Mononuclear cell (primary cell): ENCODE measurements around the gene KCNAB1. TPM values are rescaled to one million over a fixed set of nuclear protein-coding genes. Genes with fewer than 3 reads are reported as not detected.

Experiments
- H3K27me3 ChIP-seq: 2 replicates; pipeline ENCODE4 v1.6.0; 2011; ENCODE audit warnings: low read length, control low read depth; ENCODE audit not compliant: insufficient read depth
- H3K4me1 ChIP-seq: 2 replicates; pipeline ENCODE4 v1.5.1; 2011; ENCODE audit warnings: mild to moderate bottlenecking, low read length, control low read depth; ENCODE audit not compliant: insufficient read depth
- H3K4me3 ChIP-seq: 2 replicates; pipeline ENCODE4 v1.5.1; 2011; ENCODE audit warnings: mild to moderate bottlenecking, low read length, moderate library complexity
- H3K9me3 ChIP-seq: 2 replicates; pipeline ENCODE4 v1.5.1; 2011; ENCODE audit warnings: low read depth, mild to moderate bottlenecking, control low read depth, low read length
- total RNA-seq: library from RNA; depleted of rRNA; stranded (reverse); fragments of >200 nt; gene quantifications from one replicate; pipeline ENCODE4 v1.2.3, GENCODE V29; 2012

The KCNAB1 gene
- total RNA-seq, 1 donor = not detected

- no peaks in the 10 kb centered on the region for H3K27me3 ChIP-seq
- no peak overlapping the region for H3K4me3 ChIP-seq
- no peaks in the 10 kb centered on the region for H3K9me3 ChIP-seq
- H3K4me1 ChIP-seq = peaks cover 34% of the 10 kb centered on the region
Observed at GRCh38 chr3:156576651-156577348, 456.4 kb downstream of the KCNAB1 start.

DNA sequence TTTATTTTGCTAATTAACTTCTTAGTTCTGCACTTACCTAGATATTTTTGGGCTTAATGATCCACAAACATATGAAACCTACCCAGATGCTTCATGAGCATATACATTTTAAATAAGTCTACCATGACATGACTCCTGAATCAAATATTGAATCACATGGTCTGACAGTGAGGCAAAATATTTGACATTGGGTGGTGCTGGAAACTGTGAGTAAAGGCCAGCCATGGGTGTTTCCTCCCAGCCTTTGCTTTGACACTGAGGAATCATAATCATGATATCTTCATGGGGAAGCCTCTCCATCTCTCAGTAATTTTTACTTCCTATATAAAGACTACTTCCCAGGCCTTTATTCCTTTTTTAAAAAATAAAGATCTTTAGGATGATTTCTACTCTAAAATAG is 457.4 kb downstream of the KCNAB1 start:
- Histone ChIP-seq H3K4me3 (no peak overlapping the region), H3K27me3 (no peaks in the 10 kb centered on the region), H3K4me1 (peaks cover 34% of the 10 kb centered on the region), H3K9me3 (no peaks in the 10 kb centered on the region)

DNA sequence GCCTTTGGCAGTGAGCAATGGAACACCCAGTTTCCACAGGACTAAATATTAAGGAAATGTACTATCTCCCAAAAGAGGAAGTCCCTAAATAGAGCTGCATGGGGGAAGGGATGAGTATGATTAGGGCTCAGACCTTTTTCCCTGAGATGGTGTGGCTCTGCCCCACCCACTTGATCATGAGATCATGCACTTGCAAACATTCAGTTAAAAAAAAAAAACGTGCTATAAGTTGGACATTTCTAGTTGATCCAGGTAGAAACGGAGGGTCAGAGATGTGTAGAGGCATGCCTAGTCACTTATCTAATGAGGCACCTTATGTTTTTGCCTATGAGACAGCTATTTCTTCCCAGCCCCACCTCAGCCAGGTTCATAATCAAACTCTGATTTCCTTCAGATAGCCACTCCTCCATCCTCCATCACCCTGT is 459.1 kb downstream of the KCNAB1 start:
- Histone ChIP-seq H3K27me3 (no peaks in the 10 kb centered on the region), H3K9me3 (no peaks in the 10 kb centered on the region), H3K4me1 (peaks cover 41% of the 10 kb centered on the region), H3K4me3 (no peak overlapping the region)

DNA sequence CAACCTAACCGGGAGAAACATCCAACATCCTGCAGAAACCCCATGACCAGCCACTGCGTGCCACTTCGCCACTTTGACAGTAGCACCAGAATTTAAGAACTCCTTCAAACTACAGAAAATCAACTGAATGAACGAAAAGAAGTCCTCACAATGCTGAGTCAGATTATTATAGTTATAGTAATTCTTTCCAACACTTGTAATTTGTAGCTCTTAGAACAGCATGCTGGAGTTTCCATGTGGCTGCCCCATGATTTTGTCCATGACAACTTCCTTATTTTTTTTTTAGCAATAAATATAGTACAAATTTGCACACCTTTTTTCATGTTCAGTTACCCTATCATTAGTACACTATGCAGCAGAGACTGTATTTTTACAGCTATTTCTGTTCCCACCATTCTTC is 460.7 kb downstream of the KCNAB1 start:
- peaks cover 41% of the 10 kb centered on the region for H3K4me1 ChIP-seq
- H3K4me3 ChIP-seq = no peak overlapping the region
- no peaks in the 10 kb centered on the region for H3K27me3 ChIP-seq
- no peaks in the 10 kb centered on the region for H3K9me3 ChIP-seq

DNA sequence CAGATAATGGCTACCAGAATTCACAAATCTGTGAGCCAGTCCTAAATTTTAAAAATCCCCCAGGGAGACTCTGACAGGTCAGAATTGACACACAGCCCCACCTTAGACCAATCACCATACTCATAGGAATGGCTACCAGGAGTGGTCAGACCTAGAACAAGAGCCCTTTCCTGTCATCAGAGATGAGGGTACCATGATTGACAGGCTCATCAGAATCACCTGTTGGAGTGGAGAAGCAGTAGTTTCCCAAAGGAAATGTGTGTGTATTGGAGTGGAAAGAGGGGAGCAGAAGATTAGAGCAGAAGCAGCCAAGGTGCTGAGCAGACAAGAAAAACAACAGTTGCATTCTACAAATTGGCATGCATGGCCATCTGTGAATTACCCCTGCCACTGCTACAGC is 461.6 kb downstream of the KCNAB1 start:
- Histone ChIP-seq H3K9me3 (no peaks in the 10 kb centered on the region), H3K27me3 (no peaks in the 10 kb centered on the region), H3K4me3 (no peak overlapping the region), H3K4me1 (peaks cover 38% of the 10 kb centered on the region)

DNA sequence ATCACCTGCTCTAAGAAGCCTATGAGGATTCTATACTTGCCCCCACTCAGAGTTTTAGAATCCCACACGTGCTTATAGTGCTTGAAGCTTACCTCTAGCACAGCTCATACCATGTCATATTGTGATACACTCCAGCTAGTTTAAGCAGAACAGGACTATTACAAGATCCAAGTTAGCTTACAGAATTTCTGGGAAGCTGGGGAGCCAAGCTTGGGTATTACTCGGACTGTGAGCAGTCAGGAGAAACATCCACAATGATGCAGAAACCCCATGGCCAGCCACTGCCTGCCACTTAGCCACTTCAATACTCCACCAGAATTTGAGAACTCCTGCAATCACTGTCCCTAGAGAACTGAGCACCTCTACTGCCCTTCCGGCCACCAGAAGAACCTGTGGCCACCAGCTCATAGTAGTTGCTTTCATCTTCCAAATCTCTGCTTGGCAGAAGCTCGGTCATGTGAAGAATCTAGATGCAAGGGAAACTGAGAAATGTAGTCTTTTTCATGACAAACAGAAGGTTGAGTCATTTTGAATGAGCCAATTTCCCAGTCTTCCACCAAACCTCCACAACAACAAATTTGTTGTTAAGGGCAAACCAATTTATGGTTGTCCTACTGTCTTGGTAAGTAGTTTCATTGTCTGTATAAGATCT is 462.3 kb downstream of the KCNAB1 start:
- no peaks in the 10 kb centered on the region for H3K27me3 ChIP-seq
- H3K4me1 ChIP-seq = peaks cover 38% of the 10 kb centered on the region
- no peak overlapping the region for H3K4me3 ChIP-seq
- H3K9me3 ChIP-seq = no peaks in the 10 kb centered on the region

DNA sequence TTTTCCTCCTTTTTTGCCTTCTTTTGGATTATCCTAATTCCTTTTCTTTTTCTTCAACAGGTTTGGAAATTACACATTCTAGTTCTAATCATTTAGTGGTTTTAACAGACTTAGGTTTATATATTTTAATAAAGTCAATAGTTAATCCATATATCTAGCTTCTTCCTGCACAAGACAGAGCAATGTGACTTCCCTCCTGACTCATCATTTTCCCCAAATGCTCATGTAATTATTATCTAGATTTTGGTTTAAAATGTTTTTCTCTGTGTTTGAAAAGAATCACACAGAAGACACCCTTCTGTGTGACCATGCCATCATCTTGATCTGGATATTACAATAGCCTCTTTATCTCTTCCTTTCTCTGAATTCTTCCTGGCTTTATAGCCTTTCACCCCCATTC is 463.1 kb downstream of the KCNAB1 start:
- Histone ChIP-seq H3K4me3 (no peak overlapping the region), H3K4me1 (peaks cover 42% of the 10 kb centered on the region), H3K9me3 (no peaks in the 10 kb centered on the region), H3K27me3 (no peaks in the 10 kb centered on the region)

DNA sequence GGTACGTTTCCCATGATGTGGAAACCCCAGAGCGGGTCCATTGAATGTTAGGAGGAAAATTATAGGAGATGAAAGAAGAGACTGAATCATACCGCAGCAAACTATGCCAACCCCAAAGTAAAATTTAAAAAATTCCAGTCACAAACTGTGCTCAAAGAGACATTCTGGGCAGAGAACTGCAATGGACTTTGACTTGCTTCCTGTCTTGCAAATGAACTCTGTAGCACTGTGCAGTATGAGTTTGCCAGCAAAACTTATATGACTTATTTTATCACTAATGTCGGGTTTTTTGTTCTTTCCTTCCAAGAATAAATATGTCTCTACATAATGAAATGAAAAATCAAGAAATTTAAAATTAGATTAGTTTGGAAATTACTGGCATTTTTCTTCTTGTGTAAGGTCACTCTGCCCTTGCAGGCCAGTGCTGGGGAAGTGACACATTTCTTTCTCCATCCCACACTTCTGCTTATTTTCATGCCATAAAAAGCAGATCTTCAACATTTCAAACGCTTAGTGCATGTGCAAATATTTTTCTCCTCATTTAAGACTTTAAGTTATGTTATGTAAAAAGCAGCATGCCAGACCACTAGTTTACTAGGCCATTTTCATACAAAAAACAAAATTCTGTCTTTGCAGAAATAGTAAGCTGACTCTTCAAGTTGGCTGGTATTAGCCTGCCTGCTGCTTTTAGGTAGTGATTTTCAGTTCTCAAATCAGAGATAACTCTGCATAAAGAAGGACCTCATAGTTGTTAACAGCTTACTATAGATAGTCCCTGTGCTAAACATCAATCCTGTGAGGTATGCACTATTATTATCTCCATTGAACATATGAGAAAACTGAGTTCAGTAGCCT is 466.8 kb downstream of the KCNAB1 start:
- Histone ChIP-seq H3K4me3 (no peak overlapping the region), H3K27me3 (no peaks in the 10 kb centered on the region), H3K9me3 (no peaks in the 10 kb centered on the region), H3K4me1 (peaks cover 33% of the 10 kb centered on the region)

DNA sequence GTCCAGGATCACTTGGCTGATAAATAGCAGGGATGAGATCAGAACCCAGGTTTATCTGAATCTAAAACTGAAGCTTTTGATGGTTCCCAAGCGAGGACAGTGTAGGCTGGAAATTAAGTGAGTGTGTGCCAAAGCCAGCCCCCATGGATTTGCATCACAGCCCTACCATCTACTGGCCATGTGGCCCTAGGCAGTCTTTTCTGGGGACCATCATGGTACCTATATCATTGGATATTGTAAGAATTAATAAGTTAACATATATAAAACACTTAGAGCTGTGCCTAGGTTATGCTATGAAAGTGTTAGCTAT is 467.3 kb downstream of the KCNAB1 start:
- H3K9me3 ChIP-seq = no peaks in the 10 kb centered on the region
- no peak overlapping the region for H3K4me3 ChIP-seq
- H3K4me1 ChIP-seq = peaks cover 33% of the 10 kb centered on the region
- H3K27me3 ChIP-seq = no peaks in the 10 kb centered on the region

Other genes starting within 250 kb of the KCNAB1 start
- gene GMPS, start 249.9 kb upstream of the KCNAB1 start, total RNA-seq = 43.6 TPM